Vagina (tissue), 2 donors: Measurements from ENCODE around the gene BNIP5.

Experiments
- POLR2A ChIP-seq, 2 donors: fragments of 450-650 bp; IDR thresholded peaks; one replicate each; pipeline ENCODE4 v1.6.1; 2017; ENCODE audit warnings: antibody characterized with exemption in 2 of 2, mild to moderate bottlenecking in 2 of 2, moderate library complexity in 2 of 2
- POLR2AphosphoS5 ChIP-seq, 2 donors: sonication (generic); formaldehyde crosslinking; IDR thresholded peaks; one replicate each; pipeline ENCODE4 v1.9.0; 2017; ENCODE audit warnings: antibody characterized with exemption in 2 of 2, mild to moderate bottlenecking in 2 of 2, low read depth in 1 of 2; ENCODE audit not compliant: insufficient read depth in 1 of 2
- TF ChIP-seq, protein P1 (sequence below), 3 experiments: fragments of 450-650 bp in 2 of 3; fragments of 200-600 bp in 1 of 3; sonication (generic) in 1 of 3; IDR thresholded peaks; one replicate each; pipeline ENCODE4 v1.5.1; 2017 to 2019; ENCODE audit warnings: antibody characterized with exemption in 3 of 3, mild to moderate bottlenecking in 2 of 3, moderate library complexity in 2 of 3

DNA sequence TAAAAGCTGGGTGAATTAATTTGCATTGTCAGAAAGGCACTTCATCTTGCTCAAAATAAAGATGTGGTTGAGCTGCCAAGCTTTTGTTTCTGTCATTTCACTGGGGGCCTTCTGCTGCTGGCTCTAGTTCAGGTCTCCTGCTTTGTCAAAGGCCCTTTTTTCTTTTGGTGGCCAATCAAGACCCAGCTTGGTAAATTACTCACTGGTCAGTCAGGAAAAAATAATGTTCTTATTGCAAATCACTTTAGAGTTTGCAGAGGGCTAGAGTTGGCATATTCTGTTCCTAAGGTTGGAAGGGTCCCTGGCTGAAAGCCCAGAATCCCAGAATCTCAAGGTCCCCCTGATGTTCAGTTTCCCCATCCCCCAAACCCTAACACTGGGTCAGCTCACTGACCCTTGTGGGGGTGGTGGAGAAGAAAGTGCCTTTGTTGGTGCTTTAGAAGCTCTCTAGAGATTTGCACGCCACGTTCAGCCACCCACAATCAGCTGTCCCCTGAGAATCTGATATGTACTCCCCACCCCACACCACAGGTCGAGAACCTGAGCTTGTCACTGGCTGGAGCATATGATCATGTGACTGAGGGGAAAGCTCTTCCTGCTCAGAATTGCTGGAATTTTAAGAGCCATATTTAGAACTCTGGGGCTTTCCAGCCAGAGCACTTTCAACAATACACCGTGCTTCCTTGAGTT is 21.7 kb upstream of the BNIP5 start:
- TF ChIP-seq, protein P1, sequence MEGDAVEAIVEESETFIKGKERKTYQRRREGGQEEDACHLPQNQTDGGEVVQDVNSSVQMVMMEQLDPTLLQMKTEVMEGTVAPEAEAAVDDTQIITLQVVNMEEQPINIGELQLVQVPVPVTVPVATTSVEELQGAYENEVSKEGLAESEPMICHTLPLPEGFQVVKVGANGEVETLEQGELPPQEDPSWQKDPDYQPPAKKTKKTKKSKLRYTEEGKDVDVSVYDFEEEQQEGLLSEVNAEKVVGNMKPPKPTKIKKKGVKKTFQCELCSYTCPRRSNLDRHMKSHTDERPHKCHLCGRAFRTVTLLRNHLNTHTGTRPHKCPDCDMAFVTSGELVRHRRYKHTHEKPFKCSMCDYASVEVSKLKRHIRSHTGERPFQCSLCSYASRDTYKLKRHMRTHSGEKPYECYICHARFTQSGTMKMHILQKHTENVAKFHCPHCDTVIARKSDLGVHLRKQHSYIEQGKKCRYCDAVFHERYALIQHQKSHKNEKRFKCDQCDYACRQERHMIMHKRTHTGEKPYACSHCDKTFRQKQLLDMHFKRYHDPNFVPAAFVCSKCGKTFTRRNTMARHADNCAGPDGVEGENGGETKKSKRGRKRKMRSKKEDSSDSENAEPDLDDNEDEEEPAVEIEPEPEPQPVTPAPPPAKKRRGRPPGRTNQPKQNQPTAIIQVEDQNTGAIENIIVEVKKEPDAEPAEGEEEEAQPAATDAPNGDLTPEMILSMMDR (IDR thresholded peaks at IDR 0.05), result no peak
- TF ChIP-seq POLR2A (IDR thresholded peaks at IDR 0.05) (no peak), POLR2AphosphoS5 (IDR thresholded peaks at IDR 0.05; ENCODE audit: insufficient read depth in 1 of 2, low read depth in 1 of 2) (no peak)
